Embryonic facial prominence (tissue), 1 donor: ENCODE results near the gene ATG101.
"Not testable (repeated sequence)": the region's sequence is repeated elsewhere in the genome, so short reads cannot be mapped to it uniquely, and the experiment has no call there.

Experiments used
- DNase-seq: peaks from one replicate; pipeline ENCODE4 v3.0.0-alpha.2; 2016; ENCODE audit errors: extremely low spot score

The ATG101 gene

GRCh38 chr12:52097045-52097666, 27.4 kb downstream of the ATG101 start:
- DNase-seq, result no peak

GRCh38 chr12:52104431-52105089, 34.8 kb downstream of the ATG101 start:
- DNase-seq, result not testable (repeated sequence)

GRCh38 chr12:52116222-52117125, 46.7 kb downstream of the ATG101 start:
- not testable (repeated sequence) for DNase-seq

GRCh38 chr12:52117806-52118475, 48.2 kb downstream of the ATG101 start:
- not testable (repeated sequence) for DNase-seq

- DNase-seq, result no peak
Measured at GRCh38 chr12:52119398-52120254, 49.8 kb downstream of the ATG101 start.

- DNase-seq, result no peak
Measured at GRCh38 chr12:52120951-52121823, 51.4 kb downstream of the ATG101 start.

GRCh38 chr12:52121824-52122539, 52.2 kb downstream of the ATG101 start:
- no peak for DNase-seq

GRCh38 chr12:52122540-52122871, 52.7 kb downstream of the ATG101 start:
- no peak for DNase-seq

GRCh38 chr12:52122904-52123303, 53.1 kb downstream of the ATG101 start:
- no peak for DNase-seq

- no peak for DNase-seq
Measured at GRCh38 chr12:52123487-52124186, 53.9 kb downstream of the ATG101 start.

GRCh38 chr12:52125476-52125900, 55.7 kb downstream of the ATG101 start:
- DNase-seq, result no peak

- DNase-seq, result no peak
Measured at GRCh38 chr12:52126050-52126604, 56.3 kb downstream of the ATG101 start.
